IMR-90 (cell line): ENCODE data around the gene RANBP10. TPM values are rescaled to one million over a fixed set of nuclear protein-coding genes. Genes with fewer than 3 reads are reported as not detected.

Experiments used
- ATAC-seq: fragments of 200-7000 bp; cut with Tn5 transposase; 2 replicates; pipeline ENCODE4 v1.9.1; 2020; ENCODE audit warnings: low read depth, mild to moderate bottlenecking, moderate library complexity
- BruUV-seq: library from RNA; stranded (reverse); fragments of 400-500 nt; replicated peaks from 2 replicates; lab custom pipeline; 2021; lab: Mats Ljungman, UMichigan
- CTCF ChIA-PET: fragments of 300-600 bp; formaldehyde crosslinking; extraction: SDS; loops from one replicate; lab custom pipeline; 2021; ENCODE audit warnings: antibody characterized with exemption; lab: Yijun Ruan, JAX
- POLR2A ChIA-PET: fragments of 300-600 bp; sonication (Branson Sonifier 250); formaldehyde crosslinking; loops from one replicate; lab custom pipeline; 2022; ENCODE audit warnings: antibody characterized with exemption; ENCODE audit not compliant: unreplicated experiment; lab: Charles Lee
- DNase-seq: peaks from one replicate; pipeline ENCODE4 v3.0.0; 2013
- H2AFZ ChIP-seq: replicated peaks from 2 replicates; pipeline ENCODE3; 2013; ENCODE audit warnings: low read length, mild to moderate bottlenecking; ENCODE audit not compliant: poor library complexity
- H2AK5ac ChIP-seq: 2 replicates; pipeline ENCODE4 v1.6.1; 2013; ENCODE audit warnings: low read depth, low read length, inconsistent platforms
- H2AK9ac ChIP-seq: replicated peaks from 2 replicates; pipeline ENCODE3; 2013; ENCODE audit warnings: mild to moderate bottlenecking, low read depth, low read length, moderate library complexity; ENCODE audit not compliant: poor library complexity
- H2BK120ac ChIP-seq: 2 replicates; pipeline ENCODE4 v1.6.1; 2013; ENCODE audit warnings: low read depth, low read length, inconsistent platforms
- H2BK15ac ChIP-seq: 3 replicates; pipeline ENCODE4 v1.6.1; 2013; ENCODE audit warnings: low read depth, low read length, inconsistent platforms
- H2BK20ac ChIP-seq: 2 replicates; pipeline ENCODE4 v1.6.1; 2013; ENCODE audit warnings: low read depth, mild to moderate bottlenecking, inconsistent platforms, low read length, moderate library complexity
- H2BK5ac ChIP-seq: 2 replicates; pipeline ENCODE4 v1.6.1; 2013; ENCODE audit warnings: mild to moderate bottlenecking, low read depth, low read length, inconsistent platforms; ENCODE audit not compliant: poor library complexity, severe bottlenecking
- H3K14ac ChIP-seq: replicated peaks from 2 replicates; pipeline ENCODE4 v1.6.1; 2013; ENCODE audit warnings: low read depth, low read length, inconsistent platforms
- H3K18ac ChIP-seq: 2 replicates; pipeline ENCODE4 v1.6.1; 2013; ENCODE audit warnings: low read depth, low read length, control low read depth
- H3K23ac ChIP-seq: 2 replicates; pipeline ENCODE4 v1.6.1; 2013; ENCODE audit warnings: low read depth, low read length, inconsistent platforms
- H3K27ac ChIP-seq: 2 replicates; pipeline ENCODE4 v1.5.1; 2013; ENCODE audit warnings: mild to moderate bottlenecking, control low read depth, low read length; ENCODE audit not compliant: insufficient read depth
- H3K27me3 ChIP-seq: 2 replicates; pipeline ENCODE4 v1.6.1; 2013; ENCODE audit warnings: low read length; ENCODE audit not compliant: control insufficient read depth, insufficient read depth
- H3K36me3 ChIP-seq: 2 replicates; pipeline ENCODE4 v1.6.1; 2013; ENCODE audit warnings: low read length, mixed read lengths; ENCODE audit not compliant: control insufficient read depth, insufficient read depth
- H3K4ac ChIP-seq: 2 replicates; pipeline ENCODE4 v1.6.1; 2013; ENCODE audit warnings: low read depth, low read length, inconsistent platforms
- H3K4me1 ChIP-seq: 2 replicates; pipeline ENCODE4 v1.6.1; 2013; ENCODE audit warnings: low read length, mixed read lengths; ENCODE audit not compliant: control insufficient read depth, insufficient read depth
- H3K4me2 ChIP-seq: 2 replicates; pipeline ENCODE4 v1.6.1; 2013; ENCODE audit warnings: low read depth, mild to moderate bottlenecking, control low read depth, low read length, moderate library complexity
- H3K4me3 ChIP-seq: 2 replicates; pipeline ENCODE4 v1.5.1; 2013; ENCODE audit warnings: low read depth, mild to moderate bottlenecking, control low read depth, low read length, moderate library complexity; ENCODE audit not compliant: insufficient read depth
- H3K56ac ChIP-seq: 2 replicates; pipeline ENCODE4 v1.6.1; 2013; ENCODE audit warnings: low read length, inconsistent platforms; ENCODE audit not compliant: insufficient read depth; ENCODE audit errors: extremely low read depth
- H3K79me1 ChIP-seq, 2 experiments: 2 replicates each; pipeline ENCODE4 v1.6.1; 2013; ENCODE audit warnings: low read length in 2 of 2, inconsistent platforms in 1 of 2, low read depth in 1 of 2
- H3K9ac ChIP-seq: 2 replicates; pipeline ENCODE4 v1.6.1; 2013; ENCODE audit warnings: low read depth, low read length, control low read depth
- H3K9me1 ChIP-seq: 2 replicates; pipeline ENCODE4 v1.6.1; 2013; ENCODE audit warnings: low read length, inconsistent platforms; ENCODE audit not compliant: insufficient read depth
- H3K9me3 ChIP-seq: 2 replicates; pipeline ENCODE4 v1.6.1; 2013; ENCODE audit warnings: low read length; ENCODE audit not compliant: control insufficient read depth, insufficient read depth
- H4K20me1 ChIP-seq: 2 replicates; pipeline ENCODE4 v1.6.1; 2013; ENCODE audit warnings: low read length, inconsistent platforms; ENCODE audit not compliant: insufficient read depth
- H4K5ac ChIP-seq: 2 replicates; pipeline ENCODE4 v1.6.1; 2013; ENCODE audit warnings: mild to moderate bottlenecking, low read depth, low read length, control low read depth
- H4K8ac ChIP-seq, 2 experiments: 2 replicates each; pipeline ENCODE4 v1.6.1; 2013; ENCODE audit warnings: low read depth in 2 of 2, low read length in 2 of 2, control low read depth in 1 of 2, inconsistent platforms in 1 of 2
- H4K91ac ChIP-seq: 2 replicates; pipeline ENCODE4 v1.6.1; 2013; ENCODE audit warnings: low read depth, low read length, inconsistent platforms; ENCODE audit not compliant: insufficient read depth
- BHLHE40 ChIP-seq: fragments of 150-350 bp; IDR thresholded peaks from 2 replicates; pipeline ENCODE4 v1.6.1; 2016; ENCODE audit warnings: mild to moderate bottlenecking, low read depth, low read length
- CHD1 ChIP-seq: IDR thresholded peaks from 2 replicates; pipeline ENCODE4 v1.6.1; 2012; ENCODE audit warnings: low read depth, low read length, improper control_type of control experiment
- FOS ChIP-seq: fragments of 150-350 bp; IDR thresholded peaks from 2 replicates; pipeline ENCODE4 v1.6.1; 2016; ENCODE audit warnings: low read depth, low read length
- MAZ ChIP-seq: IDR thresholded peaks from 2 replicates; pipeline ENCODE4 v1.6.1; 2012; ENCODE audit warnings: low read depth, mild to moderate bottlenecking, low read length, improper control_type of control experiment, moderate library complexity, borderline replicate concordance
- MXI1 ChIP-seq: IDR thresholded peaks from 2 replicates; pipeline ENCODE4 v1.6.1; 2012; ENCODE audit warnings: low read depth, mild to moderate bottlenecking, low read length, moderate library complexity, borderline replicate concordance
- NFE2L2 ChIP-seq: fragments of 150-350 bp; IDR thresholded peaks from 2 replicates; pipeline ENCODE4 v1.6.1; 2016; ENCODE audit warnings: low read depth, mild to moderate bottlenecking, low read length
- POLR2A ChIP-seq: IDR thresholded peaks from 2 replicates; pipeline ENCODE4 v1.6.1; 2012; ENCODE audit warnings: mild to moderate bottlenecking, low read depth, low read length
- RCOR1 ChIP-seq: IDR thresholded peaks from 2 replicates; pipeline ENCODE4 v1.6.1; 2012; ENCODE audit warnings: mild to moderate bottlenecking, low read length, improper control_type of control experiment; ENCODE audit not compliant: insufficient replicate concordance
- RFX5 ChIP-seq: IDR thresholded peaks from 2 replicates; pipeline ENCODE4 v1.8.0; 2012; ENCODE audit warnings: low read depth, mild to moderate bottlenecking, low read length, moderate library complexity
- SMC3 ChIP-seq: fragments of 150-350 bp; IDR thresholded peaks from 2 replicates; pipeline ENCODE4 v1.6.1; 2016; ENCODE audit warnings: low read depth, mild to moderate bottlenecking, antibody characterized with exemption, low read length, moderate library complexity
- WGBS, 2 experiments: methylation state at CpG; one replicate each; pipeline versions ENCODE4 v1.1.5 to v1.1.7; 2013; ENCODE audit warnings: missing lambda C conversion rate in 2 of 2; ENCODE audit not compliant: insufficient read length in 1 of 2; ENCODE audit errors: extremely low coverage in 2 of 2; 5-methylcytosine and 5-hydroxymethylcytosine counted together
- dilution Hi-C: fragments of 300-500 bp; cut with HindIII; formaldehyde crosslinking; loops from one replicate; pipeline ENCODE4 v1.14.3; 2018; ENCODE audit warnings: low sequenced_read_pairs; ENCODE audit not compliant: unreplicated experiment
- in situ Hi-C: fragments of 300-500 bp; cut with MboI; formaldehyde crosslinking; loops from 3 replicates; pipeline ENCODE4 v1.14.3; 2019; ENCODE audit warnings: low sequenced_read_pairs, inconsistent platforms, mixed read lengths
- intact Hi-C: fragments of 100-400 bp; cut with micrococcal nuclease; formaldehyde crosslinking; loops from 2 replicates; pipeline ENCODE4 v1.10.0; 2022
- polyA plus RNA-seq, 3 experiments: library from polyadenylated mRNA; depleted of rRNA; stranded (reverse); fragments of >200 nt; gene quantifications; 2 replicates each; pipeline ENCODE4 v1.2.3, GENCODE V29; 2012; ENCODE audit warnings: low replicate concordance in 1 of 3
- total RNA-seq: library from RNA; depleted of rRNA; stranded (reverse); fragments of >200 nt; gene quantifications from 2 replicates; pipeline ENCODE4 v1.2.3, GENCODE V29; 2012
- TF ChIP-seq, protein P1 (sequence below): fragments of 150-350 bp; IDR thresholded peaks from 2 replicates; pipeline ENCODE4 v1.6.1; 2016; ENCODE audit warnings: low read depth, mild to moderate bottlenecking, low read length, moderate library complexity, borderline replicate concordance
- TF ChIP-seq, protein P2 (sequence below): conservative IDR thresholded peaks from 2 replicates; pipeline ENCODE4 v1.5.1; 2012; ENCODE audit warnings: mild to moderate bottlenecking, low read depth, low read length, improper control_type of control experiment

The RANBP10 gene
- total and polyA plus RNA-seq, 2 of the 4 experiments (the other 2 are of a cell fraction): 2.7 to 12.1 TPM

- POLR2A ChIA-PET: no interaction called here
- Histone ChIP-seq H4K8ac (no peak overlapping the region), H2BK5ac (no peak overlapping the region), H4K20me1 (no peaks in the 10 kb centered on the region), H3K79me1 (no peaks in the 10 kb centered on the region), H2AFZ (no peak overlapping the region), H3K27ac (no peak overlapping the region), H3K9me1 (no peaks in the 10 kb centered on the region; the same call in 1 of the 2 replicates), H3K23ac (no peak overlapping the region), H2AK5ac (no peak overlapping the region), H3K36me3 (peaks cover 35% of the 10 kb centered on the region), H2AK9ac (peak overlapping the region; percentile 45), H2BK20ac (no peak overlapping the region), H3K4me1 (no peaks in the 10 kb centered on the region), H3K56ac (no peak overlapping the region), H3K4ac (no peak overlapping the region), H4K5ac (no peak overlapping the region), H2BK120ac (no peak overlapping the region), H3K18ac (no peak overlapping the region), H3K9ac (no peak overlapping the region), H2BK15ac (no peak overlapping the region), H3K14ac (no peak overlapping the region), H3K27me3 (no peaks in the 10 kb centered on the region), H3K4me3 (no peak overlapping the region), H3K9me3 (no peaks in the 10 kb centered on the region), H4K91ac (no peak overlapping the region), H3K4me2 (no peak overlapping the region)
- in situ Hi-C loops: no loop called here
- no peak for DNase-seq
- BruUV-seq: no TSS peak
- ATAC-seq: no peak
- intact Hi-C loops: no loop called here
- TF ChIP-seq RFX5 (no peak), FOS (no peak), MXI1 (no peak), RCOR1 (no peak), POLR2A (no peak), BHLHE40 (no peak), SMC3 (no peak), MAZ (no peak), NFE2L2 (no peak), CHD1 (no peak)
- TF ChIP-seq, protein P1, sequence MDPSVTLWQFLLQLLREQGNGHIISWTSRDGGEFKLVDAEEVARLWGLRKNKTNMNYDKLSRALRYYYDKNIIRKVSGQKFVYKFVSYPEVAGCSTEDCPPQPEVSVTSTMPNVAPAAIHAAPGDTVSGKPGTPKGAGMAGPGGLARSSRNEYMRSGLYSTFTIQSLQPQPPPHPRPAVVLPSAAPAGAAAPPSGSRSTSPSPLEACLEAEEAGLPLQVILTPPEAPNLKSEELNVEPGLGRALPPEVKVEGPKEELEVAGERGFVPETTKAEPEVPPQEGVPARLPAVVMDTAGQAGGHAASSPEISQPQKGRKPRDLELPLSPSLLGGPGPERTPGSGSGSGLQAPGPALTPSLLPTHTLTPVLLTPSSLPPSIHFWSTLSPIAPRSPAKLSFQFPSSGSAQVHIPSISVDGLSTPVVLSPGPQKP: no peak
- TF ChIP-seq, protein P2, sequence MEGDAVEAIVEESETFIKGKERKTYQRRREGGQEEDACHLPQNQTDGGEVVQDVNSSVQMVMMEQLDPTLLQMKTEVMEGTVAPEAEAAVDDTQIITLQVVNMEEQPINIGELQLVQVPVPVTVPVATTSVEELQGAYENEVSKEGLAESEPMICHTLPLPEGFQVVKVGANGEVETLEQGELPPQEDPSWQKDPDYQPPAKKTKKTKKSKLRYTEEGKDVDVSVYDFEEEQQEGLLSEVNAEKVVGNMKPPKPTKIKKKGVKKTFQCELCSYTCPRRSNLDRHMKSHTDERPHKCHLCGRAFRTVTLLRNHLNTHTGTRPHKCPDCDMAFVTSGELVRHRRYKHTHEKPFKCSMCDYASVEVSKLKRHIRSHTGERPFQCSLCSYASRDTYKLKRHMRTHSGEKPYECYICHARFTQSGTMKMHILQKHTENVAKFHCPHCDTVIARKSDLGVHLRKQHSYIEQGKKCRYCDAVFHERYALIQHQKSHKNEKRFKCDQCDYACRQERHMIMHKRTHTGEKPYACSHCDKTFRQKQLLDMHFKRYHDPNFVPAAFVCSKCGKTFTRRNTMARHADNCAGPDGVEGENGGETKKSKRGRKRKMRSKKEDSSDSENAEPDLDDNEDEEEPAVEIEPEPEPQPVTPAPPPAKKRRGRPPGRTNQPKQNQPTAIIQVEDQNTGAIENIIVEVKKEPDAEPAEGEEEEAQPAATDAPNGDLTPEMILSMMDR: no peak
- WGBS, 2 experiments: 87% methylated on average over 4 of the region's 8 CpGs; no CpG with 5 or more reads in 1 of the 2 experiments
- dilution Hi-C loops: no loop called here
- CTCF ChIA-PET: no interaction called here
These were observed 18.8 kb upstream of the RANBP10 start for GRCh38 chr16:67825119-67825518.
